Left kidney (tissue), 2 donors: ENCODE results near the gene DENND10. TPM values are rescaled to one million over a fixed set of nuclear protein-coding genes. Genes with fewer than 3 reads are reported as not detected.
"Not testable (repeated sequence)": the region's sequence is repeated elsewhere in the genome, so short reads cannot be mapped to it uniquely, and the experiment has no call there.

Experiments used
- DNase-seq: peaks from one replicate; pipeline ENCODE4 v3.0.0-alpha.2; 2013
- polyA plus RNA-seq: library from polyadenylated mRNA; unstranded; fragments of 120-200 nt; gene quantifications from one replicate; pipeline ENCODE4 v1.2.1, GENCODE V29; 2013; ENCODE audit not compliant: insufficient read length

DENND10 gene
- polyA plus RNA-seq, 1 donor, result 63.3 TPM

DNA sequence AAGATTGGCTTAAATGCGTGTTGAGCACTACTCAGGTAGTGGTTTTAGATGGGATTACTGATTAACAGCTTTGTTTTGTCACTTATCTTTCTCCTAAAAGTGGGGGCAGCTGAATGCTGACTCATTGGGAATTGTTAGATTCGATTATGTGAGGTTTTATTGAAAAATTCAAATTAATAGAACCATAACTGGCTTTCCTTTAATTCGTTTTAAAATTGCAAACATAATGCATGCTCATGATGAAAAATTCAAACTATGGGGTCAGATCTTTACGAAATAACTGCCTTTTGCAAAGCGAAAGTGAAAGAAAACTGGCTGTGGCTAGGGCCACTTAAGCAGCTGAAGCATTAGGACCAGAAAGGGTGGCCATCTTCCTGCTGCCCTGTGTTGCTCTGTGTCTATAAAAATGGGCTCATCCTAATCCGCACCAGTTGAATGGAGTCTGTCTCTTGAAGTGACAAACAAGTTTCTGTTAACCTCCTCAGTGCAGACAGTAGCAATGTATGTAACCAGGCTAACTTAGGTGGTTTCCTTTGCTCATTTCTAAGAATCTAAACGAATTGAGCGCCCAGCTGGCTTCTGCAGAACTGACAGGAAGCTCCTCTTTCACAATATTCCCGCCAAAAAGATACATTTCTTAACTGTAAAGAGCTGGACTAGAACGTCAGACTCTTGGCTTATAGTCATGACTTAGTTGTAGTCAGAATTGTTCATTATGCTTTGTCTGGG is 27.8 kb downstream of the DENND10 start:
- DNase-seq, result no peak

DNA sequence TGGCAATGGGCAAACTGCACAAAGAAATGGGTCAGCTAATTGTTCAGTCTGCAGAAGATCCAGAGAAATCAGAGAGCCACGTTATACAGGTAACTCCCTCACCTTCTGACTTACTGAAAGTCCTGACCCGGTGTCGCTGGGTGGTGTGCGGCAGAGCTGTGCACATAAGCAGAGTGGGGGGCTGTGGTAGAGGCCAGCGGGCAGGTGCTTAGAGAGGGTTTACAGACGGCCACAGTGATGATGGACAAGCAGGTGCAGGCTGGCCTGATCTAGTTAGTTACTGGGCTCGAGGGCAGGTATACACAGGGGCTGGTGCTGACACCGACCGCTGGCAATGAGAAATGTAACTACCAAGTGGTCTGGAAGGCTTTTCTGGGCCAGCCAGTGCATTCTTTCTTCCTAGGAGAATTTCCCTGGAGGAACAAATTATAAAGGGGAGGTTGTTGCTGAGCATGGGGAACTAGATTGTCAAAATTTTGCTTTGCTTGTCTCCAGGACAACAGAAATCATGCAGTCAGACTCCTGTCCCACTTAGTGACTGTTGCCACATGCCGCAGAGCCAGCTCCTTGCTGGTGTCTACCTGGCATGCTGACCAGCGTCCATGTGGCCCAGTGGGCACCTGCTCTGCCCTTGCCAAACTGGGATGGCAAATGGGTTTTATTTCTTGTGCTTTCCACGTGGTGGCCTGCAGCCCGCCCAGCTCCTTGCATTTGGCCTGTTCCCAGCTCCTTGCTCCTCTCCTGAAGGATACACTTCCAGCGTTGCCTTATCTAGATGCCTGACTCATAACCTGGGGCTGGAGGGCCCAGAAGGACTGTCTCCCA is 28.8 kb downstream of the DENND10 start:
- no peak for DNase-seq

DNA sequence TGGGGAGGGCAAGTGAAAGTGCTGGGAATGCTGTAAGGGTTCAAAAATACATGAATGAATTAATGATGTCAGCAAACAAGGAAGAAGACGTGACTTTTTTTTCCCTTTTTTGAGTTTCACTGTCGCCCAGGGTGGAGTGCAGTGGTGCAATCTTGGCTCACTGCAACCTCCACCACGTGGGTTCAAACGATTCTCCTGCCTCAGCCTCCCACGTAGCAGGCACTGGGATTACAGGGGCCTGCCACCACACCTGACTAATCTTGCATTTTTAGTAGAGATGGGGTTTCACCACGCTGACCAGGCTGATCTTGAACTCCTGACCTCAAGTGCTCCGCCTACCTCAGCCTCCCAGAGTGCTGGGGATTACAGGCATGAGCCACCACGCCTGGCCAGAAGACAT is 30.0 kb downstream of the DENND10 start:
- no peak for DNase-seq

DNA sequence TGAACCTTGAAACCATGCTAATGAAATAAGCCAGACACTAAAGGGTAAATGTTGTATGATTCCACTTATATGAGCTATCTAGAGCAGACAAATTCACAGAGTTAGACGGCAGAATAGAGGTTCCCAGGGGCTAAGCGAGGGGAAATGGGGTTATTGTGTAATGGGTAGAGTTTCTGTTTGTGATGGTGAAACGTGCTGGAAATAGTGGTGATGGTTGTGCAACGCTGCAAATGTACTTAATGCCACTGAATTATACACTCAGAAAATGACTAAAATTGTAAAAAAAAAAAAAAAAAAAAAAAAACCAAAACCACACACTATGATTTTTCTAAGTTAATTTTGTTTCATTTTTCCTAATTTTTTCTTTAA is 31.6 kb downstream of the DENND10 start:
- no peak for DNase-seq

DNA sequence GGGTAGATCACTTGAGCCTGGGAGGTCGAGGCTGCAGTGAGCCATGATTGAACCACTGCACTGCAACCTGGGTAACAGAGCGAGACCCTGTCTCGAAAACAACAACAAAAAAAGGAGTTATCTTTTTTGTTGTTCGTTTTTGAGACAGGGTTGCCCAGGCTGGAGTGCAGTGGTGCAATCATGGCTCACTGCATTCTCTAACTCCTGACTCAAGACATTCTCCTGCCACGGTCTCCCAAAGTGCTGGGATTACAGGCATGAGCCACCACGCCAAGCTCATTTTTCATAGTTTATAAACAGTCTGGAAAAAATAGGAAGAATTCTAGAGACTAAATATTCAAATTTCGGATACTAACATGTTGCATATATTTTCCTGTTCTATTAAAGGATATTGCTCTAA is 32.2 kb downstream of the DENND10 start:
- no peak for DNase-seq

DNA sequence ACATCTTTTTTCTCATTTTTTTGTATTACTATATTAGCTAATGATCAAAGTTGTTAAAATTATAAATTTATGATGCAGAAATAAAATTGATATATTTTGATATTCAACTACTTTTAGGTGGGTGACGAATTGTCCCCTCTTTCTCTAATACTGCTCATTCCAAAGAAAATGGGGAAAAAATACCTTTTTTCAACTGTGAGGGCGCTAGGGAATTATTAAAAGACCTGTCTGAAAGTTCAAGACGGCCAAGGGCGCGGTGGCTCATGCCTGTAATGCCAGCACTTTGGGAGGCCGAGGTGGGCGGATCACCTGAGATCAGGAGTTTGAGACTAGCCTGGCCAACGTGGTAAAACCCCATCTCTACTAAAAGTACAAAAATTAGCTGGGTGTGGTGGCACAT is 34.0 kb downstream of the DENND10 start:
- DNase-seq, result not testable (repeated sequence)

DNA sequence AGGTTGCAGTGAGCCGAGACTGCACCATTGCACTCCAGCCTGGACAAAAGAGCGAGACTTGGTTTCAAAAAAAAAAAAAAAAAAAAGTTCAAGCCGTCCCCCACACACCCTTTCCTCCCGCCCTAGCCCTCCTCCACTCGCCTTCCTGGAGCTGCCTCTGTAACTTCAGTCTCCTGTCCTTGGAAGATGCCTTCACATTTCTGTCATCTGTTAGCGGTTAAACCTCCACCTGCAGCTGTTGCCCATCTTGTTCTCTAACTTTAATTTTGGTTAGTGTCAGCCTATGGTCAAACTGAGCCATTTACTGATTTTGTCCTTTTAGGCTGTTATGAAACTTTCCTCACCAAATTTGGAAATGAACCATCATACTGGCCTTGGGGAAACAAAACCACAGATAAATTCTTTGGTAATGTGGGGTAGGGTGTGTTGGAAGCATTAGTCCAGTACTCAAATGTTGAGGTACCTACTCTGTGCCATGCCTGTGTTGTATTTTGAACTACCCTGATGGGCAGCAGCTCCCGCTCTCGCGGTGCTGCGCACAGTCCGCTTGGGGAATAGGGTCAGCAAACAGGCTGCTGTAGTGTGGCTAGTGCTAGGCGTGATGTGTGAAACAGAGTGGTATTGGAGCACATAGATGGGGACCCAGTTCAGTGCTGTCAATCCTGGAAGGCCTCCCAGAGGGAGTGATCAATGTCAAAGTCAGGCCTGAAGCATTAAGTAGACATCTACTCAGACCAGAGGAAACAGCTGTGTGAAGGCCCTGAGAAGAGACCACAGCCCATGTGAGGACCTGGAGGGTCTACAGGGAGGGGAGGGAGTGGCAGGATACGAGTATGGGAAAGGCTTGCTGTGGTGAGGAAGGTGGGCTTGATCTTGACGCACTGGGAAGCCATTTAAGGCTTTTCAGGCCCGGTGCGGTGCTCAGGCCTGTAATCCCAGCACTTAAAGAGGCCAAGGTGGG is 34.7 kb downstream of the DENND10 start:
- no peak for DNase-seq

DNA sequence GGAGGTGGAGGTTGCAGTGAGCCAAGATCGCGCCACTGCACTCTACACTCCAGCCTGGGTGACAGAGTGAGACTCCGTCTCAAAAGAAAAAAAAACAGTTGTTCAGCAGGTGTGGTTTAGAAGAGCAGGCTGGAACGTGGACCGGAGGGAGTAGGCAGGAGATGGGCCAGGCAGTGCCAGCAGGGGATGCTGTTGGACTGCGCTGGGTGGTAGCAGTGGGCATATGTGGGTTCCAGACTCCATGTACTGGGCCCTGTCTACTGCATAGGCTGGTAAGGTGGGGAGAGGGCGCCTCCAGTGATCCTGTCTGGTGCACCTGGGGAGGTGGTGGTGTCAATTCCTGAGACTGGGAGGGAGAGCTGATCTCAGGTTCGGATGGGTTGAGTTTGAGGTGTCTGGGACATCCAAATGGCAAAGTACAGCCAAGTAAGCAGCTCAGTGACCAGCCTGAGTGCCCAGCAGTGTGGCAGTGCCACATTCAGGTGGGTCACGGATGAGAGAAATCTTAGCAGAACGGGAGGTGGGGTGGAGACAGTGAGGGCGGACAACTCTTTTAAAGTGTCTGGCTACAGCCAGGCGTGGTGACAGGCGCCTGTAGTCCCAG is 35.7 kb downstream of the DENND10 start:
- DNase-seq, result no peak

DNA sequence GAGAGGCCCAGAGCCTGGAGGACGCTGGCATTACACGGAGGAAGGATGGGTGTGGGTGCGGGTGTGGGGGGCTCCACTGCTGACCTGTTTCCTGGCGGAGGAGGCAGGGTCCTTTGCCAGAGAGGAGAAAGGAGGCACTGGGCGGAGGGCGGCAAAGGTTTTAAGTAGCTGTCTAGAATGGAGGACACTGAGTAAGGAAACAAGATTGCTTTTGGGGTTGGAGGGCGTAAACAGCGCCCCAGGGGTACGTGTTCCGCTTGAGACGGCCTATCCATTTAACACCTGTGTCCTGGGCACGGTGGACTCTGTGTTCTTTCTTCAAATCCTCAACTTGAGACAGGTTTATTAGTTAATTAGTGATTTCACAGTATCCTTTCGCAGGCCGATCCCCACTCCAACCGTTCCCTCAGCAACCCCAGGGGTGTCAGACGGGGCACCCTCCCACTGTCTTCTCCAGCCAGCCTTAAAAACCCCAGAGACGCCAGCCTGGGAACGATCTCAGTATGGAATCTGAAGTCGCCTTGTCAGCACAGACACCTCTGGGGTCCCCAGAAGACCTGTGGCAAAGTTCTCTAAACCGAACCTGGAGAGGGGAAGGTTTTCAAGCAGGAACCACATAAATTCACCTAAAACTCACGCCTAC is 36.8 kb downstream of the DENND10 start:
- DNase-seq, result no peak

DNA sequence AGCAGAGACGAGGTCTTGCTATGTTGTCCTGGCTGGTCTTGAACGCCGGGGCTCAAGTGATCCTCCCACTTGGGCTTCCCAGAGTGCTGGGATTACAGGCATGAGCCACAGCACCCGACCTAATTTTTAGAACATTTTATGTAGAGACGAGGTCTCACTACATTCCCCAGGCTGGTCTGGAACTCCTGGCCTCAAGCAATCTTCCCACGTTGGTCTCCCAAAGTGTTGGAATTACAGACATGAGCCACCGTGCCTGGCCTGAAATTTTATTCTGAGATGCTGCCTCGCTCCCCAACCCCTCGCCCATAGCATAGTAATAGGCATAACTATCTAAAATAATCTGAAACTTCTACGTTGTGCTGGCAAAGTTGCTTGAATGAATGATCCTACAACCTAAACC is 39.7 kb downstream of the DENND10 start:
- no peak for DNase-seq

DNA sequence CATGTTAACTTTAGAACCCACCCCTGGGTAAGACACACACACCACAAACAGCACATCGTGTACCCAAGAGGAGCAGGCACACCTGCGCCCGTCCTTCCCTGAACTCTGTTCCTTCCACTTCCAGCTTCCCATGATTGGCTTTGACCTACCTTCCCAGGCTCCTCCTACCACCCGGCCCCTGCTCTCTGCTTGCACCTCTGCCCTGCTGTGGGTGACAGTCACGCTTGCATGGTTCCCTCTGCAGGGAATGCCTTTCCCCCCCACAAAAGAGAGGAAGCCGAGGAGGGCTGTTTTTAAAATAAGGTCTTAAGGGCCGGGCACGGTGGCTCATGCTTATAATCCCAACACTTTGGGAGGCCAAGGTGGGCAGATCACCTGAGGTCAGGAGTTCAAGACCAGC is 45.2 kb downstream of the DENND10 start:
- no peak for DNase-seq

DNA sequence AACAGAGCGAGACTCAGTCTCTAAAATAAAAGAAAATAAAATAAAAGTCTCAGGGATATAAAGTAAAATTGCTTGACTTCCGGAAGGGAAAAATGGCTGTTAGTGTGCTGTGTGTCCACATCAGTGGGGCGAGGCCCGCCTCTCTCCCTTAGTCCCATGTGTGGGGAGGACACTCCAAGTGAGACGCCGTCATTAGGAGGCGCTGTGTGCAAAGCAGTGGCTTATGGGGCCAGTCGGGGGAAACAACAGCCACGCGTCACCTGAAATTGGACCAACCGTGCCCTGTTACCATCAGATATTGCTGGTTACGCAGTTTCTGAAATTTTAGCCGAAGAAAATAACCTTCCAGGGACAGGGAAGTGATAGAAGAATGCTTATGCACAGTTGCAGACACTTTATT is 45.8 kb downstream of the DENND10 start:
- no peak for DNase-seq

DNA sequence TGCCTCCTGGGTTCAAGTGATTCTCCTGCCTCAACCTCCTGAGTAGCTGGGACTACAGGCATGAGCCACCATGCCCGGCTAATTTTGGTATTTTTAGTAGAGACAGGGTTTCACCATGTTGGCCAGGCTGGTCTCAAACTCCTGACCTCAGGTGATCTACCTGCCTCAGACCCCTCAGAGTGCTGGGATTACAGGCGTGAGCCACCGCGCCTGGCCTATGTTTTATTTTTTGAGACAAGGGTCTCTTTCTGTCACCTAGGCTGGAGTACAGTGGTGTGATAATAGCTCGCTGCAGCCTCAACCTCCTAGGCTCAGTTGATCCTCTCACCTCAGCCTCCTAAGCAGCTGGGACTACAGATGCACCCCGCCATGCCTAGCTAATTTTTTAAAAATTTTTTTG is 47.7 kb downstream of the DENND10 start:
- not testable (repeated sequence) for DNase-seq

DNA sequence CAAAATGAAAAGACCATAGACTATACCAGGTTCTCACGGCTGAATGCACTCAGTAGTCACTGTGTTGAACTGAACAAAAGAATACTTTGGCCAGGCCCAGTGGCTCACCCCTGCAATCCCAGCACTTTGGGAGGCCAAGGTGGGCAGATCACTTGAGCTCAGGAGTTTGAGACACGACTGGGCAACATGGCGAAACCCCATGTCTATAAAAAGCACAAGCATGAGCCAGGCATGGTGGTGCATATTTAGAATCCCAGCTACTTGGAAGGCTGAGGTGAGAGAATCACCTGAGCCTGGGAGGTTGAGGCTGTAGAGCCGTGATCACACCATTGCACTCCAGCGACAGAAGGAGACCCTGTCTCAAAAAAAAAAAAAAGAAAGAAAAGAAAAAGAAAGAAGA is 49.1 kb downstream of the DENND10 start:
- DNase-seq, result no peak

DNA sequence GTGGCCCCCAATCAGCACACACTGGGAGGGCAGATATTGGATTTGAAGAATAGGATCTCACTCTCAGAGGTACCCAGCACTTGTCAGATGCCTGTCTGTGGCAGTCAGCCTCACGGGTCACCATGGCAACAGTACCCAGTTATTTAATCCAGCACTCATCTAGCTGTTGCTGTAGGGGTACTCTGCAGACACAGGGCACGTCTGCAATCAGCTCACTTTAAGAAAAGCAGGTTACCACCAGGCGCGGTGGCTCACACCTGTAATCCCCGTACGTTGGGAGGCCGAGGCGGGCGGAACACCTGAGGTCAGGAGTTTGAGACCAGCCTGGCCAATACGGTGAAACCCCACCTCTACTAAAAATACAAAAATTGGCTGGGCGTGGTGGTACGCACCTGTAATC is 49.7 kb downstream of the DENND10 start:
- no peak for DNase-seq

DNA sequence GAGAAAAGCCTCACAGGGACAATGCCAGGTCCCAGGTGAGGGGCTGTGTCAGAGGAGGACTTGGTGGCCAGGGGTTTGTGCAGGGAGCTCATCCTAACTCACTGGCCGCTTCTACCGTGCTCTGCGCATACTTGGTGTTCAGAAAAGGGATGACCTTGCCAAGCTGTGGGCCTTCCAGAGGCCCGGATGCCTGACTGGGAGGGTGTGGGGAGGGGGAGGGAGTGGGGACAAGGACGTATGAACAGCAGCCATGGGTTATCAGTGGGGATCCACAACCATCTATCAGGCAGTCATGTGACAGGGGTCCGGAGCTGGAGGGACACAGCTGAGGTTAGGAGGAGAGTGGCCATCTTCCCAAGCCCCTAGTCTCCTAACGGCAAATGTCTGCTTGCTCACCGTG is 55.4 kb downstream of the DENND10 start:
- DNase-seq, result no peak

DNA sequence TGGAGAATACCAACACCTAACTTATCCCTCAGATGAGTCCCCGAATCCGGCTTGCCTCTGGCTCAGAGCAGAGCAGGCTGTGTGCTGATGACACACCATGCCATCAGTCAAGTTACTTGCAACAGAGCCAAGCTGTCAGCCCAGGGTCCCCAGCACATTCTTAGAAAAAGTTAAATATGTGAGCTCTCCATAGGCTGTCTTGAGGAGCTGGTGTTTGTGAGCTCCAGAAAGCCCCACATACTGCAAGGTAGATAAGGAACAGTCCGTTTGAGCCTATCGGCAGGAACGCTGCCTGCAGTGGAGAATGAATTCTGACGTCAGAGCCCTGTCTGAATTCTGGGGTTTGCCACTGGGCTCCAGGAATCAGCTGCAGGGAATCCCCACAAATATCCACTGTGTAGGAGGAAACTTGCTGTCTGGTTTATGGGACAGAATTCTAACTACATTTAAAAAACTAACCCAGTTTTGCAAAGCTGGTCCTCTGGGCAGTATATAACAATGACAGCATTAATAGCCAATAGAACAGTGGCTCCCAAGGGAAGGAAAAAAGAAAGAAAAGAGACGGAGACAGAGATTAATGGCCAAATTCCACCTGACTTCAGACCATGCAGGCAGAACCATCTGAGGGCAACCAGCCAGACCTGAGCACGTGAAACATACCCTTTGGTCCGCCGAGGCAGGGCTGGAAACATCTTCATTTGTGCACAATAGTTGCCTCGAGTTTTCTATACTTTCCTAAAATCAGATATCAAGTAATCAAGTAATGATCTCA is 58.0 kb downstream of the DENND10 start:
- DNase-seq, result peak; percentile 46

DNA sequence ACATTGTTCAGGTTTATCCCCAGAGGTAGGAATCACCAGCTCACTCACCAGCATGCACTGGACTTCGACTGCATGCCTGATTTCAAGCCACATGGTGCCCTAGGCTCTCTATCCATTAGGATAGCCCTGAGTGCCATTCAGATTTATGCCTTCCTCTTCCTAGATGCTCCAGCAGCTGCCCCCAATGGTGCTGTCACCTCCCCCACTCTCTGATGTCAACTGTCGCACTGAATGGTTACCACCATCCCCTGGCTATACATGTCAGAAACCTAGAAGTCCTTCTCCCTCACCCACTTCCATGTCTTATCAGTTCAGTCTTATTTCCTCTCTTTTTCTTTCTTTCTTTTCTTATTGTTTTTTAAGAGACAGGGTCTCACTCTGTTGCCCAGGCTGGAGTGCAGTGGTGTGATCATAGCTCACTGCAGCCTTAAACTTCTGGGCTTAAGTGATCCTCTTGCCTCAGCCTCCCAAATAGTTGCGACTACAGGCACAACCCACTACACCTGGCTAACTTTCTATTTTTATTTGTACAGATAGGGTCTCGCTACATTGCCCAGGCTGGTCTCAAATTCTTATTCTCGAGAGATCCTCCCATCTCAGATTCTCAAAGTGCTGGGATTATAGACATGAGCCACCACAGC is 58.7 kb downstream of the DENND10 start:
- no peak for DNase-seq

DNA sequence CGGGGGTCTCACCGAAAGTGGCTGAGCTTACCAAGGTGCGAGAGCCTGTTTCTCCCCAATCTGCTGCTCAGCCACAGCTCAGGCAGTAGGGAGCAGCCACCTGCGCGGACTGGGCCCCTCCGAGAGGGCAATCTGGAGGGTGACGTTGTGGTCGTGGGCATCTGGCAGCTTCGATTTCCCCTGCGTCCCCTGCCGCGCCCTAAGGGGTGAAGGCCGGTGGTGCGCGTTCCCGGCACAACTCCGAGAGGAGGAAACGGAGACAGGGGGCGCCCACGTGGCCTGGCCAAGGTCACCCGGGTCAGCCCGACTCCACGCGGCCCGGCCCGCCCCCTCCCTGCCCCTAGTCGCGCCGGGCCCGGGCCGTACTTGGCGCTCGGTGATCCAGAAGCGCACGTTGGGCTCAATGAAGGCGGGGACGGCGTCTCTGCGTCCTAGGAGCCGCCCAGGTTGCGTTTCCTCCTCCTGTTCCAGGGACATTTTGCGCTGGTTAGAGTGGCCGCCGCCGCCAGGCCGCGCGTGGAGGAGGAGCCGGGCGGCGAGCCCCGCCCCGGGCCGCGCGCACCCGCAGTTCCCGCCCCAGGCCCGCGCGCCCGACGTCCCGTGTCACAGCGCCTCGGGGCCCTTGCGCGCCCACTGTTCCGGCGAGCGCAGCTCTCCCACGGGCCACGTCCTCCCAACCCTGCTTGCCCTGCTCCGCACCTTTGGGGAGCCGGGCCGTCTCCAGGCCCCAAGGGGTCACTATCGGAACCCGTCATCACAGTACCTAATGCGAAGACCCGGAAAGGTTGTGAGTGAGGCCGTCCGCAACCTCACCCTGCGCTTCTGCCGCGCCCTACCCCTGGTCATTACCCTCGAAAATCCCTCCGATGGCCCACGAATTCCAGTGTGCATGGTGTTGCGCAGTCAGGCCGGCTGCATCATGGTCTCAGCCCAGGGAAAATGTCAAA is 61.5 kb downstream of the DENND10 start, which contains the start of gene SFXN4:
Gene SFXN4 (minus strand): TSS at position 544 of the 947 bp plus-strand sequence. CDS start 67 bp downstream, at position 477.
- DNase-seq, result peak; percentile 57
